Cortex of kidney (tissue), 1 donor: ENCODE measurements around the gene NEUROG2.

ENCODE experiments used
- DNase-seq: peaks from one replicate; lab custom pipeline; 2025; lab: John Stamatoyannopoulos, UW

NEUROG2 gene

GRCh38 chr4:112521123-112522023 is 5.4 kb upstream of the NEUROG2 start:
- no peak for DNase-seq

- DNase-seq: no peak
Observed at GRCh38 chr4:112520598-112521122, 4.7 kb upstream of the NEUROG2 start.

- DNase-seq: no peak
Observed at GRCh38 chr4:112519689-112520597, 4.0 kb upstream of the NEUROG2 start.

- no peak for DNase-seq
Observed at GRCh38 chr4:112518675-112519074, 2.7 kb upstream of the NEUROG2 start.

GRCh38 chr4:112517911-112518310 is 1.9 kb upstream of the NEUROG2 start:
- no peak for DNase-seq

- DNase-seq: no peak
Observed at GRCh38 chr4:112517067-112517634, 1.2 kb upstream of the NEUROG2 start.

- no peak for DNase-seq
Observed at GRCh38 chr4:112516471-112517066, 589 bp upstream of the NEUROG2 start.

GRCh38 chr4:112515198-112516065 is 548 bp downstream of the NEUROG2 start:
- no peak for DNase-seq

GRCh38 chr4:112514647-112515197 is 1.3 kb downstream of the NEUROG2 start:
- no peak for DNase-seq

GRCh38 chr4:112513971-112514646 is 1.9 kb downstream of the NEUROG2 start:
- DNase-seq: no peak

- no peak for DNase-seq
Observed at GRCh38 chr4:112511803-112512118, 4.2 kb downstream of the NEUROG2 start.

GRCh38 chr4:112511093-112511802 is 4.7 kb downstream of the NEUROG2 start:
- no peak for DNase-seq

GRCh38 chr4:112510291-112511092 is 5.5 kb downstream of the NEUROG2 start:
- no peak for DNase-seq

GRCh38 chr4:112509243-112510141 is 6.5 kb downstream of the NEUROG2 start:
- DNase-seq: no peak

GRCh38 chr4:112508356-112508755 is 7.6 kb downstream of the NEUROG2 start:
- DNase-seq: no peak

GRCh38 chr4:112504807-112505206 is 11.2 kb downstream of the NEUROG2 start:
- no peak for DNase-seq

- no peak for DNase-seq
Observed at GRCh38 chr4:112502871-112503270, 13.1 kb downstream of the NEUROG2 start.
